HG03060 (cell line): ENCODE measurements around the gene CNIH4.
"Not testable (repeated sequence)": the region's sequence is repeated elsewhere in the genome, so short reads cannot be mapped to it uniquely, and the experiment has no call there.

Experiments
- ATAC-seq: cut with Tn5 transposase; IDR thresholded peaks from one replicate; pipeline ENCODE4 v1.9.1; 2021; ENCODE audit warnings: low read depth, moderate number of reproducible peaks; ENCODE audit not compliant: unreplicated experiment

CNIH4 gene

GRCh38 chr1:224392411-224393249 lies 36.0 kb downstream of the CNIH4 start:
- ATAC-seq = no peak

- no peak for ATAC-seq
Measured at GRCh38 chr1:224393294-224393693, 36.6 kb downstream of the CNIH4 start.

- ATAC-seq = no peak
Measured at GRCh38 chr1:224399887-224400286, 43.2 kb downstream of the CNIH4 start.

- no peak for ATAC-seq
Measured at GRCh38 chr1:224402472-224403036, 45.9 kb downstream of the CNIH4 start.

GRCh38 chr1:224404916-224405603 lies 48.4 kb downstream of the CNIH4 start:
- no peak for ATAC-seq

GRCh38 chr1:224405604-224405970 lies 48.9 kb downstream of the CNIH4 start:
- ATAC-seq = no peak

- ATAC-seq = no peak
Measured at GRCh38 chr1:224406216-224406615, 49.5 kb downstream of the CNIH4 start.

- ATAC-seq = no peak
Measured at GRCh38 chr1:224407571-224408293, 51.1 kb downstream of the CNIH4 start.

GRCh38 chr1:224408294-224408590 lies 51.6 kb downstream of the CNIH4 start:
- no peak for ATAC-seq

GRCh38 chr1:224411766-224412165 lies 55.1 kb downstream of the CNIH4 start:
- no peak for ATAC-seq

- no peak for ATAC-seq
Measured at GRCh38 chr1:224420106-224420505, 63.4 kb downstream of the CNIH4 start.

GRCh38 chr1:224425279-224425884 lies 68.7 kb downstream of the CNIH4 start:
- ATAC-seq = no peak

- not testable (repeated sequence) for ATAC-seq
Measured at GRCh38 chr1:224426869-224427268, 70.2 kb downstream of the CNIH4 start.

- no peak for ATAC-seq
Measured at GRCh38 chr1:224427346-224427745, 70.7 kb downstream of the CNIH4 start.

- ATAC-seq = not testable (repeated sequence)
Measured at GRCh38 chr1:224428713-224429112, 72.0 kb downstream of the CNIH4 start.
